Activated CD4-positive, alpha-beta T cell treated with anti-CD3 and anti-CD28 coated beads for 48 hours (primary cell): ENCODE results near the gene VPREB1.
A peak's percentile ranks its signal among the peaks of the same experiment; 100 is the strongest.
"Not testable (repeated sequence)": the region's sequence is repeated elsewhere in the genome, so short reads cannot be mapped to it uniquely, and the experiment has no call there.

Source experiments
- DNase-seq: peaks from one replicate; pipeline ENCODE4 v3.0.0-alpha.2; 2020

The VPREB1 gene

DNA sequence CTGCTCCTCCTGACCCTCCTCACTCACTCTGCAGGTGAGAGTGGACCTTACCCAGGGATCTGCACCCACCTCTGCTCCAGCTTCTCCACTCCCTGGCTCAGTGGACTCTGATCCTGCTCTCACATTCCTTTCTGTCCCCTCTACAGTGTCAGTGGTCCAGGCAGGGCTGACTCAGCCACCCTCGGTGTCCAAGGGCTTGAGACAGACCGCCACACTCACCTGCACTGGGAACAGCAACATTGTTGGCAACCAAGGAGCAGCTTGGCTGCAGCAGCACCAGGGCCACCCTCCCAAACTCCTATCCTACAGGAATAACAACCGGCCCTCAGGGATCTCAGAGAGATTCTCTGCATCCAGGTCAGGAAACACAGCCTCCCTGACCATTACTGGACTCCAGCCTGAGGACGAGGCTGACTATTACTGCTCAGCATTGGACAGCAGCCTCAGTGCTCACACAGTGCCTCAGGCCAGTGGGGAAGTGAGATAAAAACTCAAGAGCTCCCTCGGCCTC, 29.7 kb upstream of the VPREB1 start:
- DNase-seq = no peak

DNA sequence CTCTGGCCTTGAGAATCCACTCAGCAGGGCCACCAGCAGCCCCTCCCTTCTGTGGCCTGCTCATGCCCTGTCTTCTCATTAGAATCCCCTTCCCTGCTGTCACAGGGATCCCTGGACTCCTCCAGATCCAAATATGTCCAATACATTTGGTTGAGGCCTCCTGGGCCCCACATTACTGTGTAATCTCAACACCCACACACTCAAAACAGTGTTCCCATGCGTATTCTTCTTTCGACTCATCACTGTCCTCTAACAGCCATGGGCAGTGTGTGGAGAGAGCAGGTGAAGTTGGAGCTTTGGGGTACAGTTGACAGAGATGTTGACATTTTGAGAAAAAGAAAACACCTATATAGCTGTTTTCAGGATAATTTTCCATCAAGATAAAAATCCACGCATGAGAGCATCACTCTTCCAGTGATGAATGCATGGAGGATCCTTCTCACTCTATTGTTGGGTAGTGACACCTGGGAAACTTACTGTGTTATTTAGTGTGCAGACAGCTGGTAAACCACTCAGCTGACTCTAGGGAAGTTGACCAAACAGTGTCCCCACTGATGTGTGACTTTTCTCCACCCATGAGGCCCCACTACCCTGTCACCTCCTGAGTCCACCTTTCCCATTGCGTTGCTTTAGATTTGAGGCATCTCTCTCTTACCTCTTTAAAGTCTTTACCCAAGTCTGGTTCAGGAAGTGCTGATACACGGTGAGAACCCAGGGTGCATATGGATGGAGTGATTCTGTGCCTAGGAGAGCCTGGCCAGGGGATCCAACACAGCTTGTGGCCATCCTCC, 28.7 kb upstream of the VPREB1 start:
- no peak for DNase-seq

DNA sequence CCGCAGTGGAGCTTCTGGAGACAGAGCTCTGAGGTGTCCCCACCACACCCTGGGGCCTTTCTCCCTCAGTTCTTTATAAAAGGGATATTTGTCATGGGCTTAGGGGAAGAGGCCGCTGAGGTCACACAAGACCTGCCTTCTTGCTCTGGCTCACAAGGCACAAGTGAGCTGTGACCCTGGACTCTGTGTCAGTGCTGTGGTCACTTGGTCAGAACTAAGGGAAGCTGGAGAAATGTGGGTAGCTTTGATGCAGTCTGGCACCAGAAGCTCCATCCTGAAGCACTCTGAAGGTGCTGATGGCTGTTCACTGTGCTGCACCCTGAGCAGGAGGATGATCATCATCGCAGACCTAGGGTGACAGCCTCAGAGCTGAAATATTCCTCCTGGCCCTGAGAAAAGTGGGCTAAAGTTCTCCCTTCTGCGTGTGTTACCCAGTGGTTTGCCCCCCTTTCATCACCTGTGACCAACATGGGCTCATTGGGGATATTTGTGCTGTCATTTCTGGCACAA, 28.1 kb upstream of the VPREB1 start:
- no peak for DNase-seq

DNA sequence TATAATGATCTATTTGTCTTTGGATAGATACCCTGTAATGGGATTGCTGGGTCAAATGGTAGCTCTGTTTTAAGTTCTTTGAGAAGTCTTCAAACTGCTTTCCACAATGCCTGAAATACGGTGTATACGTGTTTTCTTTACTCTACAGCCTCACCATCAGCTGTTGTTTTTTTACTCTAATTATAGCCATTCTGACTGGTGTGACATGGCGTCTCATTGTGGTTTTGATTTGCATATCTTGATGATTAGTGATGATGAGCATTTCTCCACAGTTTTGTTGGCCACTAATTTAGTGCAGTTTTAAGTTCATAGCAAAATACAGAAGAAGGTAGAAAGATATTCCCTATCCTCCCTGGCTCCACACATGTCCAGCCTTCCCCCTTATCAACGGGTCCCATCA, 26.3 kb upstream of the VPREB1 start:
- DNase-seq = no peak

DNA sequence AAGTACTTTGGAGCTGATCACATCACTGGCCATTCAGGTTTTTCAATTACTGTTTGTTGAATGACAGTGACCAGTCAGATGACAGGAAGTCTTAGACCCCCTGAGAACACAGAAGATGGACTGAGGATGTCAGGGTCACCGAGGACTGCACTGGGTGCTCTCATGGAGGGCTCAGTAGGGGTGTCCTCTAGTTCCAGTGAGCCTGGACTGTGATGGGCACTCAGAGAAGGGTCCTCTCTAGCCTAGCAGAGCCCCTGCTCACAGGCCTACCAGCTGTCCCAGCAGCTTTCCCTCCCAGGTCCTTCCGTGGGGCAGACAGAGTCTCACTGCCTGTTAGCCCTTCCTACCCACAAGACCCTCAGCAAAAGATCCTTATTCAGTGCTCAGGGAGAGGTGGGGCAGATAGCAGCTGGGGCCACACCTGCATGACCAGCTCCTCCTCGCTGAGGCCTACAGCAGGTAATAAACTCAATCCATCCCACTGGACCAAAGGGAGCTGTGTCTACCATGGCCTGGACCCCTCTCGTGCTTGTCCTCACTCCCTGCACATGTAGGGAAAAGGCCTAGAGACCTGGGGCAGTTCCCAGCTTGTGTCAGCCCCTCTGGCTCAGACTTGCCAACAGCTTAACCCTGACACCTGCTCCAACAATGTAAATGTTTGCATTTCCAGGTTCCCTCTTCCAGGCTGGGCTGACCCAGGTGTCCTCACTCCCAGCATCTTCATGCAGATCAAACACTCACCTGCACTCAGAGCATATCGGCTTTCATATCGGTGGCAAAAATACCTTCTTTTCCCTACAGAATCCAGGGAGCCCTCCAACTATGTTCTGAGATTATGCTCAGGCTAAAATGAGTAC, 25.2 kb upstream of the VPREB1 start:
- DNase-seq = no peak

DNA sequence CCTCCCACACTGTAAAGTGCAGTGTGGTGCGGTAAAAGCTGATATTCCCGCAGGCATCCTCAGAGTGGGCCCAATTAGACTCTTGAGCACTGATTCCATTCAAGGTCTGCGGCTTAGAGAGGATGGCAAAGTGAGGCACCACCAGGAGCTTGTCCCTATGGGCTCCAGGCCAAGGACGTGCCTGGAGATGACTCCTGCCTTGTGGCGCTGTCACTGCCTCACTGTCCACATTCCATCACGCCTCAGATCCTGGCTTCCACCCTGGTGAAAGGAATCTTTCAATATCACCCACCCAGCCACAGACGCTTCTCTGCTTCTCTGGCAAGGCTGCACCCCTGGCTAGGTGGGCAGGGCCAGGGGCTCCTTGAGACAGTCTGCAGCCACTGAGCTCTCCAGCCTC, 23.5 kb upstream of the VPREB1 start:
- not testable (repeated sequence) for DNase-seq

DNA sequence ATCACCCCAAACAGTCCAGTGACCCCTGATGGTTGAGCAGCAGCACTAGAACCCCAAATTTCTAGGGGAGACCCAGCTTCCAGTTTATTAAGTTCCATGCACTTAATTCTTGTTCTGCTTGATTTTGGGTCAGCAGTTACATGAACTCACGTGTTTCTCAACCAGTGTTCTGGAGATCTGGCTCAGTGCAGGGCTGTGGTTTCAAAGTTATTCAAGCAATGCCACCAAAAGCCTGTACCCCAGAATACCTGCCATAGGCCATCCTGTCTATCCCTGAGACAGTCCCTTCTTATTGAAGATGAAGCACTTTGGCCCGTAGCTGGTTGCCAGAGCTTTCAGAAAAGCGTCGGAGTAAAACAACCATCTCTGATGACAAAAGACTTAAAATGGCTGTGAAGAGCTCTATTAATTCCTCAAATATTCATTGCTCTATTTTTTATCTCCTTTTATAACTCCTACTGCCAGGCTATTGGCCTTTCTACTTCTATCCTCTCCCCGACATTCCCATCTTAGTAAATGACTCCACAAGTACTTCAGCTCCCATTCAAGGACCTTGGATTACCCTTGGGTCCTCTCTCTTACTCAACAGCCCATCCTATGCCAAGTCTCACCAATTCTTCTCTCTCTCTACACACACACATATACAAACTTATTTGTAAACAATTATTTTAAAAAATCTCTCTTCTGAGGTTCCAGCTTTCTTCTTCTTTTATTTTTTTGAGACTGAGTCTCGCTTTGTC, 18.0 kb upstream of the VPREB1 start:
- DNase-seq = no peak

DNA sequence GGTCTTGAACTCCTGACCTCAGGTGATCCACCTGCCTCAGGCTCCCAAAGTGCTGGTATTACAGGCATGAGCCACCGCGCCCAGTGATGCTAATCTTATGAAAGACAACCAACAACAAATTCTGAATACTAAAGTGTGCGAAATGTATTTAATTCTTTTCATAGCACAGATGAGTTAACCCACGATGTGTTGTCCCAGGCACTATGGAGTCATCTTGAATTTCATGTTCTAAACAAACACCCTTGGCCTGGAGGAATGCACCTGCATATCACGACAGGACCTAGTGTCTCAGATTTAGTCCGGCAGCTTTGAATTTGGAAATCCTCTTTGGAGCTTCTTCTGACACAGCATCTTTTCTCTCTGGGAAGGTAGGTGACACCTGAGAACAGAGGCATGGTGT, 16.2 kb upstream of the VPREB1 start:
- DNase-seq = no peak

DNA sequence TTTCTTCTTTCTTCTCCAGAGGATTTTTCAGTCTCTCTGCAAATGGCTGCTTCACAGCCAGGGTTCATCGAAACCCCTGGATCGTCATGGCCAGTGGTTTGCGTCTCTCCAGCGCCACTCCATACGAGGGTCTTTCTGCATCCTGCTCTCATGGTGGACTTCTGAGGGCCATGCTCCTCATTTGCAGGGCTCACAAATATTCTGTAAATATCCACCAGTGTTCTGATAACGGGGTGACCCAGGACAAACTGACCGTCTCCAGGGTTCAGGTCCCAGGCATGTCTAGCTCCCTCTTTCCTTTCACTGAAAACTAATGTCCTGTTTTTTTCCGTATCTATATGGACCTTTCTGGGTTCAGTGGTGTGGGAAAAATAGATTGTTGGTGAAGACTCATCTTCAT, 15.7 kb upstream of the VPREB1 start:
- no peak for DNase-seq

DNA sequence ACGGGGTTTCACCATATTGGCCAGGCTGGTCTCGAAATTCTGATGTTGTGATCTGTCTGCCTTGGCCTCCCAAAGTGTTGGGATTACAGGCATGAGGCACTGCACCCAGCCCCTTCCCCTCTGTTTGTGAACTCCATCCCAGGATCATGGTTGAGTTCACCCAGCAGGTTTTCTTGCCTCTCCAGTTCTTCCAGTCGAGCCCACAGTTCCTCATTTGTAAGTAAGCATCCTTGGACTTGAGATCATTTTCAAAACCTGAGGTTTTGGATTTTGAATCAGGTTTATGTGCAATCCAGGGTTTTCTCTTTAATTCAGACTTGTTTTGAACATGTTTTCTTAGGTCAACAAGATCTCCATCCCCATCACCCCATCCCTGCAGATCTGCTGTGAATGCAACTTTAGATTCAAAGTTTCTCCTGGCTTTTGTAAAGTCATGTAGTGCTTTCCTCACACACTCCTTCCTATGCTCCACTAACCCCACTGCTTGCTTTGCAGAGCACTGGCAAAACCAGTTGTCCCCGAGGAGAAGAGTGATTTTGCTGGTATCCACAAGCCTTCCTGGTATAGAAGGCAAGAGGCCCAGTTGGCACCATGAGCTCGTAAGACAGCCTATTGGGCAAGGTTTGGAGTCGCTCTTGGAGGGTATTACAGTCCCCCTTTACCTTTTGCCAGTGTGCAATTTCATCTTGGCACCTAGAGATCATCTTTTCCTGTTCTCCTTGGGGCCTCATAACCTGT, 14.7 kb upstream of the VPREB1 start:
- DNase-seq = no peak

DNA sequence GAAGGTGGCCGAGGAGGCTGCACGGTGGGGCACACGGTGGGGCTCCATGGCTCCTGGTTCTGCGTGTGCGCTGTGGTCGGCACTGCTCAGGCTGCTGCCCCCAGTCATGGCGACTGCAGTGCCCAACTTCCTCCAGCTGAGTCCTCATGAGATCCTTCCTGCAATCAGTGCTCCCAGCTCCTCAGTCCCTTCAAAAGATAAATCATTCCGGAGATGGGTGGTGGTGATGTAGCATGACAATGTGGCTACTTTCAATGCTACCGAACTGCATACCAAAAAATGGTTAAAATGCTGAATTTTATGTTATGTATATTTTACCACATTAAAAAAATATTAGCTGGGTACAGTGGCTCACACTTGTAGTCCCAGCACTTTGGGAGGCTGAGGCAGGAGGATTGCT, 14.1 kb upstream of the VPREB1 start:
- no peak for DNase-seq

DNA sequence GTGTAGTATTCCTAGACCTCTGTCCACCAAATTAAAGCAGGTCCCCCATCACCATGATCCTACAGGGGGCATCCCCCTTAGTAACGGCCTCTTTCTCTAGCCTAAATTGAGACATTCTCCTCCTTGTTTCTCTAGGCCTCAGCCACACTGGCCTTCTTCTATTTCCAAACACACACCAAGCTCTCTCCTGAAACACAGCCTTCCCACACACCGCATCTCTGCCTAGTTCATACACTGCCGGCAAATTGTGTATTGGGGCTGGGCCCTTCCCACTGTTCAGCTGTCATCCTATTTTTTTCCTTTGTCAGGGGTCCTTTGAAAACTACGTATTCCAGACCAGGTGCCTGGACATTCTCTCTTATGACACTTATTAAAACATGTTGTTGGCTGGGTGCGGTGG, 11.5 kb upstream of the VPREB1 start:
- no peak for DNase-seq

DNA sequence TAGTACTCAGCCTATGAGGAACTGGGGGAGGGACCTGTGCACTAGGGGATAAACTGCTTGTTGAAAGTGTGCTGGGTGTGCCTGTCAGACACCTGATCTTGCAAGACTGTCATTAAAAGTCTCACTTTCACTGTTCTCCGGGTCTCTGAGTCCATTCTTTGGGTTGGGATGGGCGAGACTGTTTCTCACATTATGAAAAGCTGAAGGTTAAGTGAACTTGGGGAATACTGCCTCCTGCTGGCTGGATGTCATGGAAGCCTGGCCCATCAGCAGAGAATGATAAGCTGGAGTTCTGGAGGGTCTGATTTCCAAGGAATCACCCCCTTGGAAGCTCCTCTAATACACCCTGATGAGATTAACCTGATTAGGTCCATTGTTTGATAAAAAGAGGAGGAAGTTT, 9.0 kb upstream of the VPREB1 start:
- peak; percentile 77 for DNase-seq

DNA sequence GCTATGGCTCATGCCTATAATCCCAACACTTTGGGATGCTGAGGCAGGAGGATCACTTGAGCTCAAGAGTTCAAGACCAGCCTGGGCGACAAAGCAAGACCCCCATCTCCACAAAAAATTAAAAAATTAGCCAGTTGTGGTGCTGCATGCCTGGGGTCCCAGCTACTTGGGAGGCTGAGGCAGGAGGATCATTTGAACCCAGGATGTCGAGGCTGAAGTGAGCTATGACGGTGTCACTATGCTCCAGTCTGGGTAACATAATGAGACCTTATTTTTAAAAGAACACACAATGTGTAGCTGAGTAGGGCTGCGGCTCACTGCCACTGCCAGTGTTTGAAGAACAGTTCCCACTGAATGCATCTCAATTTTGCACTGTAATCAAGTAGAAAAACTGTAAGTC, 7.1 kb upstream of the VPREB1 start:
- DNase-seq = no peak

DNA sequence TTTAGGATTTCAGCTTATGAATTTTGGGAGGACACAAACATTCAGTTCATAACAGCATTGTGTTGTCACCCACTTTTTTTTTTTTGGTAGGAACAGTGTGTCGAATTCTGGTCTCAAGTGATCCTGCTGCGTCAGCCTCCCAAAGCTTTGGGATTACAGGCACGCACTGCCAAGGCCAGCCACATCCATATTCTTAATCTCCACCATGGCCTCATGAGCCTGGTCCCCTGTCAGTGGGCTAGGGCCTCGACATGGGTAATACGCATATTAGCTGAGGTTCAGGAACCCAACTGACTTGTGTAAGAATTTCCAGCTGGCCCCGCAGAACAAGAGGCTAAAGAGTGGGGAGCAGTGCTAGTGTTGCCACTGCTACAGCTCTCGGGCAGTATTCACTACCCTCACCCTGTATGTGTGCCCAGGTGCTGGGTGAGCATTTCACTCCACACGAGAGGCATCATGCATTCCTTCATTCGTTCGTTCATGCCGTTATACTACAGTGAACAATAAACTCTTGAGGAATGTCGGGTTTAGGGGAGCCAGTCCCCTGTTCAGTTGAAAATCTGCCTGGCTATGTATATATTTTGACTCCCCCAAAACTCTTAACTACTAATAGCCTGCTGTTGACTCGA, 5.2 kb upstream of the VPREB1 start:
- no peak for DNase-seq

DNA sequence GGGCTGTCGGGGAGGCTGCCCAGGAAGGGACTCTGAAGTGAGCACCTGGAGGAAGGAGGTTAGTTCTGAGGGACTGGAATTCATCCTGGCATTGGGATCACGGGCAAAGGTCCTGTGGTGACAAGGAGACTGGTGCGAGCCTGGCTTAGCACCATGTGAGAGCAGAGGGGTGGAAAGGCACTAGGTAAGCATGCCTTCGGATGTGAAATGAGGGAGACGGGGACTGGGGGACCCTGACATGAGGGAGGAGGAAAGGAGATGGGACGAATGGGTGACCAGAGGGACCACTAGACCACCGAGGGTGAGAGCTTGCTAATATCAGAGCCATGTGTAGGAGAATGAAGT, 3.1 kb upstream of the VPREB1 start:
- DNase-seq = no peak

DNA sequence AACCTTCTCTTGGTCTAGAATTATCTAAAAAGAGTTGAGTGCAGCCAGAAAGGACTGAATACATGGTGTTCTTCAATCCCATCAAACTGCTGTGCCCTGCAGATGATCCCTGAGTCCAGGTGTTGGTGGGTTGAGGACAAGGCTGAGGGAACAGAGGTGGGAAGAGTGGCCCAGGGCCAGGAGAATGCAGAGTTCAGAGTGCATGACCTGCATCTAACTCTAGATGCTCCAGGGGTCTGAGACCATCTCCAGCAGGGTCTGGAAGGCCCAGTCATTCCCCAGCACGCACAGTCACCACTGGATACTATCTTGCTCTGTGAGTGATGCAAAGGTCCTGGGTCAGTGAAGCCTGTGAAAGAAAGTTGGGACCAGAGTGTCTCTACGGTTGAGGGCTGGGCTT, 2.1 kb upstream of the VPREB1 start:
- DNase-seq = no peak

DNA sequence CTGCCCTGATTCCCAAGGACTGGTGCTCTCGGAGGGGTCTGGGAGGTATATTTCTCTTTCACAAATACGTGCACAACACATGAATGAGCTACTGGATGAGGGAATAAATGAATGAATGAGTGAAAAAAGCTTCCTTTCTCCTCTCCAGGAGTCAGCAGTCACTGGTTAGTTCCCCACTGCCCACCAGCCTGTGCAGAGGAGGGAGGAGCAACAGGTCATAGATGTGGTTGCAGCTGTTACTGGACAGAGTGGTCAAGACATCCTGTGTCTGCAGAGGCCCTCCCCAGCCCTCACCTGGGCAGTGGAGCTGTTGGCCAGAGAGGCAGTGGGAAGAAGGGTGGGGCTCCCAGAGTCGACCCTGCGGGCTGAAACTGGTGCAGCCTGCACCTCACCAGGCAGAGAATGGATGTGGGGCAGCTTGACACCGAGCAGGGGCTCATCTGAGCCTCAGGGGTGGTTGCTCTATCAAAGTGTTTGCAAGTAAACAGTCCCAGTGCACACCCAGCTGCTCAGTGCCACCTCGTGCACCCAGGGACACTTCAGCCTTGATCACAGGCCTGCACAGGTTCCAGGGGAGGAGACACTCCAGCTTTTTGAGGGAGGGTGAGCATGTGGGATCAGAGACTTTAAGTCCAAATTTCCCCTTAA, 1.4 kb upstream of the VPREB1 start:
- no peak for DNase-seq

DNA sequence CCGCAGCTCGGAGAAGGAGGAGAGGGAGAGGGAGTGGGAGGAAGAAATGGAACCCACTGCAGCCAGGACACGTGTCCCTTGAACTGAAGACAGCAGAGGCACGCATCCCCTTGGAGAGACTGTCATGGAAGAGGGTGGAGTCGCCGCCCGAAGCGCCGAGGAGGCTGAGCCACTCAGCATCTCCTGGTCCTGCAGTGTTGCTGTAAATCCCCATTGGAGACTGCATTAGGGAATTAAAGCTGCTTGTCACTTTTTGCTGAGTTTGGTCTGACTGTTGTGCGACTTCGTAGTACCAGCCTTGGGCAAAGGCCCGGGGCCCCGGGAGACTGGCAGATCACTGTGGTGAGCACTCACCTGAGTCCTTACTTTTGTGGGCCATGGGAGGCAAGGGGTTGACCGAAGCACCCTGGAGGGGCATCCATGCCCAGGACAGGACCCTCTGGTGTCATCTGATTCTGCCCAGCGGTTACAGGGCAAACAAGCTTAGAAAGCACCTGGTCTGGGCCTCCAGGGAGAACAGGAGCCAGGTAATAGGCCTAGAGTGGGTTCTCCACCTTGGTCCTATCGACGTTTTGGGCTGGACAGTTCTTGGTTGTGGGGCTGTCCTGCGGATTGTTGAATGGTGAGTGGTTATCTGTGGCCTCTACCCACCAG, 797 bp downstream of the VPREB1 start:
- DNase-seq = no peak

DNA sequence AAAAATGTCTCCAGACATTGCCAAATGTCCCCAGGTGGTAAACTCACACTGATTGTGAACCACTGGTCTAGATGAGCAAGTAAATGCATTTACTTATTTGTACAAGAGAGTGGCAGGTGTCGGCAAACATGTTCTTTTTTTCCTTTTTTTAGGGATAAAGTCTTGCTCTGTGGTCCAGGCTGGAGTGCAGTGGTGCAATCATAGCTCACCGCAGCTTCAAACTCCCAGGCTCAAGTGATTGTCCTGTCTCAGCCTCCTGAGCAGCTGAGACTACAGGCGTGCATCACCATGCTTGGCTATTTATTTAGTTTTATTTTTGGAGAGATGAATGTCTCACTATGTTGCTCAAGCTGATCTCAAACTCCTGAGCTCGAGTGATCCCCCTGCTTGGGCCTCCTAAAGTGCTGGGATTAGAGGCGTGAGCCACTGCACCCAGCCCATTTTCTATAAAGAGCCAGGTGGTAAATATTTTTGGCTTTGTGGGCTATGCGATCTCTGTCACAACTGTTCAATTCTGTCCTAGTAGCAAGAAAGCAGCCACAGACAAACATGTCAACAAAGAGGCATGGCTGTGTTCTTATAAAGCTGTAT, 1.4 kb downstream of the VPREB1 start:
- DNase-seq = no peak

DNA sequence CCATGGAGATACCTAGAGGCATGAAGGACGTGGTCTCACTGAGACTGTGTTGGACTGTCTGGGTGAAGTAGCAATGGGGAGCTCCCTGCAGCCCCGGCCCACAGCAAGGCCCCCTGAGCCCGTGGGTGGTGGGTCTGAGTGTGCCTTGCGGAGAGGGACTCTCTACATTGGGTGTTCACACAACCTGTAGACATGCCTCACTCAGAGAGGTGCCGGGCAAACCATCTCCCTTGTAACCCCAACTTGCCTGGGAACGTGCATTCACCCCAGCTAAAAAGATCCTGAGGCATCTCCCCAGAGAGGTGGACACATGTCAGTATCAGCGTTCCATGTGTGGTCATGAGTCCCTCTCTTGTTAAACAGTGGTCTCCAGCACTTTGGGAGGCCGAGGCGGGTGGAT, 2.1 kb downstream of the VPREB1 start:
- no peak for DNase-seq
